ENCODE results near the gene SPAG5.

The SPAG5 gene

GRCh38 chr17:28571361-28572122 is 27.3 kb downstream of the SPAG5 start, which contains the start of gene PIGS:
Gene PIGS, minus strand, starts transcription at chr17:28571524. Its CDS starts 28 bp downstream, at chr17:28571496.
- Histone ChIP-seq H3K27ac (ENCODE audit: low read length) (peak within 1 kb of the TSS; percentile 67), H3K9me3 (ENCODE audit: control insufficient read depth in 2 of 2, low read length in 2 of 2) (no peaks in the 10 kb centered on the region), H3K4me3 (ENCODE audit: low read length in 2 of 2) (peak within 1 kb of the TSS; percentile 88 to 97), H3K36me3 (ENCODE audit: control insufficient read depth in 2 of 2, insufficient read depth in 2 of 2, low read length in 2 of 2) (no peaks in the 10 kb centered on the region), H3K27me3 (ENCODE audit: control insufficient read depth in 1 of 2, insufficient read depth in 2 of 2, low read length in 2 of 2) (no peaks in the 10 kb centered on the region), H3K4me1 (ENCODE audit: control insufficient read depth, insufficient read depth, low read length) (peaks cover 28% of the 10 kb centered on the region), H3K9ac (ENCODE audit: low read length in 2 of 2) (peak within 1 kb of the TSS; percentile 83 to 87)

- Histone ChIP-seq H3K4me1 (ENCODE audit: control insufficient read depth, insufficient read depth, low read length) (peaks cover 28% of the 10 kb centered on the region), H3K27me3 (ENCODE audit: control insufficient read depth in 1 of 2, insufficient read depth in 2 of 2, low read length in 2 of 2) (no peaks in the 10 kb centered on the region), H3K9ac (ENCODE audit: low read length in 2 of 2) (peak overlapping the region; percentile 83 to 87), H3K9me3 (ENCODE audit: control insufficient read depth in 2 of 2, low read length in 2 of 2) (no peaks in the 10 kb centered on the region), H3K4me3 (ENCODE audit: low read length in 2 of 2) (peak overlapping the region; percentile 88 to 97), H3K27ac (ENCODE audit: low read length) (peak overlapping the region; percentile 67), H3K36me3 (ENCODE audit: control insufficient read depth in 2 of 2, insufficient read depth in 2 of 2, low read length in 2 of 2) (no peaks in the 10 kb centered on the region)
These were observed 28.0 kb downstream of the SPAG5 start for GRCh38 chr17:28570716-28571360.

- Histone ChIP-seq H3K27me3 (ENCODE audit: control insufficient read depth in 1 of 2, insufficient read depth in 2 of 2, low read length in 2 of 2) (no peaks in the 10 kb centered on the region), H3K27ac (ENCODE audit: low read length) (no peak overlapping the region), H3K9ac (ENCODE audit: low read length in 2 of 2) (no peak overlapping the region), H3K36me3 (ENCODE audit: control insufficient read depth in 2 of 2, insufficient read depth in 2 of 2, low read length in 2 of 2) (no peaks in the 10 kb centered on the region), H3K4me3 (ENCODE audit: low read length in 2 of 2) (no peak overlapping the region), H3K9me3 (ENCODE audit: control insufficient read depth in 2 of 2, low read length in 2 of 2) (no peaks in the 10 kb centered on the region), H3K4me1 (ENCODE audit: control insufficient read depth, insufficient read depth, low read length) (peaks cover 23% of the 10 kb centered on the region)
These were observed 29.4 kb downstream of the SPAG5 start for GRCh38 chr17:28569446-28569845.

GRCh38 chr17:28567604-28568003 is 31.2 kb downstream of the SPAG5 start:
- peaks cover 4 to 9% of the 10 kb centered on the region in 2 donors for H3K36me3 ChIP-seq (ENCODE audit: control insufficient read depth in 2 of 2, insufficient read depth in 2 of 2, low read length in 2 of 2)

GRCh38 chr17:28563475-28563874 is 35.4 kb downstream of the SPAG5 start:
- H3K4me3 ChIP-seq (ENCODE audit: low read length in 2 of 2): no peak overlapping the region
- peaks cover 4% of the 10 kb centered on the region for H3K4me1 ChIP-seq (ENCODE audit: control insufficient read depth, insufficient read depth, low read length)
- H3K36me3 ChIP-seq (ENCODE audit: control insufficient read depth in 2 of 2, insufficient read depth in 2 of 2, low read length in 2 of 2): peaks cover 20 to 26% of the 10 kb centered on the region in 2 donors
- no peaks in the 10 kb centered on the region for H3K9me3 ChIP-seq (ENCODE audit: control insufficient read depth in 2 of 2, low read length in 2 of 2)
- H3K27me3 ChIP-seq (ENCODE audit: control insufficient read depth in 1 of 2, insufficient read depth in 2 of 2, low read length in 2 of 2): no peaks in the 10 kb centered on the region
- H3K9ac ChIP-seq (ENCODE audit: low read length in 2 of 2): no peak overlapping the region
- H3K27ac ChIP-seq (ENCODE audit: low read length): no peak overlapping the region

More at GRCh38 chr17:28567604-28568003, 31.2 kb downstream of the SPAG5 start:
- H3K4me3 ChIP-seq (ENCODE audit: low read length in 2 of 2): no peak overlapping the region
- H3K9me3 ChIP-seq (ENCODE audit: control insufficient read depth in 2 of 2, low read length in 2 of 2): no peaks in the 10 kb centered on the region
- no peak overlapping the region for H3K27ac ChIP-seq (ENCODE audit: low read length)
- no peak overlapping the region for H3K9ac ChIP-seq (ENCODE audit: low read length in 2 of 2)
- no peaks in the 10 kb centered on the region for H3K27me3 ChIP-seq (ENCODE audit: control insufficient read depth in 1 of 2, insufficient read depth in 2 of 2, low read length in 2 of 2)
- peaks cover 26% of the 10 kb centered on the region for H3K4me1 ChIP-seq (ENCODE audit: control insufficient read depth, insufficient read depth, low read length)

- H3K27ac ChIP-seq (ENCODE audit: low read length): no peak overlapping the region
- H3K36me3 ChIP-seq (ENCODE audit: control insufficient read depth in 2 of 2, insufficient read depth in 2 of 2, low read length in 2 of 2): peaks cover 38 to 49% of the 10 kb centered on the region in 2 donors
- H3K9me3 ChIP-seq (ENCODE audit: control insufficient read depth in 2 of 2, low read length in 2 of 2): no peaks in the 10 kb centered on the region
- H3K9ac ChIP-seq (ENCODE audit: low read length in 2 of 2): no peak overlapping the region
- no peaks in the 10 kb centered on the region for H3K27me3 ChIP-seq (ENCODE audit: control insufficient read depth in 1 of 2, insufficient read depth in 2 of 2, low read length in 2 of 2)
- H3K4me1 ChIP-seq (ENCODE audit: control insufficient read depth, insufficient read depth, low read length): peaks cover 17% of the 10 kb centered on the region
- no peak overlapping the region for H3K4me3 ChIP-seq (ENCODE audit: low read length in 2 of 2)
These were observed 43.8 kb downstream of the SPAG5 start for GRCh38 chr17:28555022-28555421.

GRCh38 chr17:28554565-28554964 is 44.3 kb downstream of the SPAG5 start:
- Histone ChIP-seq H3K27me3 (ENCODE audit: control insufficient read depth in 1 of 2, insufficient read depth in 2 of 2, low read length in 2 of 2) (no peaks in the 10 kb centered on the region), H3K4me1 (ENCODE audit: control insufficient read depth, insufficient read depth, low read length) (peaks cover 17% of the 10 kb centered on the region), H3K27ac (ENCODE audit: low read length) (no peak overlapping the region), H3K4me3 (ENCODE audit: low read length in 2 of 2) (no peak overlapping the region), H3K36me3 (ENCODE audit: control insufficient read depth in 2 of 2, insufficient read depth in 2 of 2, low read length in 2 of 2) (peaks cover 34 to 45% of the 10 kb centered on the region in 2 donors), H3K9me3 (ENCODE audit: control insufficient read depth in 2 of 2, low read length in 2 of 2) (no peaks in the 10 kb centered on the region), H3K9ac (ENCODE audit: low read length in 2 of 2) (no peak overlapping the region)

GRCh38 chr17:28553000-28553505 is 45.8 kb downstream of the SPAG5 start:
- peak overlapping the region in 1 of 2 donors; percentile 47 for H3K9ac ChIP-seq (ENCODE audit: low read length in 2 of 2)
- H3K36me3 ChIP-seq (ENCODE audit: control insufficient read depth in 2 of 2, insufficient read depth in 2 of 2, low read length in 2 of 2): peaks cover 26 to 39% of the 10 kb centered on the region in 2 donors
- peak overlapping the region; percentile 48 to 81 for H3K4me3 ChIP-seq (ENCODE audit: low read length in 2 of 2)
- no peaks in the 10 kb centered on the region for H3K9me3 ChIP-seq (ENCODE audit: control insufficient read depth in 2 of 2, low read length in 2 of 2)
- H3K27ac ChIP-seq (ENCODE audit: low read length): no peak overlapping the region
- H3K4me1 ChIP-seq (ENCODE audit: control insufficient read depth, insufficient read depth, low read length): peaks cover 20% of the 10 kb centered on the region
- no peaks in the 10 kb centered on the region for H3K27me3 ChIP-seq (ENCODE audit: control insufficient read depth in 1 of 2, insufficient read depth in 2 of 2, low read length in 2 of 2)

- Histone ChIP-seq H3K9me3 (ENCODE audit: control insufficient read depth in 2 of 2, low read length in 2 of 2) (no peaks in the 10 kb centered on the region), H3K36me3 (ENCODE audit: control insufficient read depth in 2 of 2, insufficient read depth in 2 of 2, low read length in 2 of 2) (peaks cover 20 to 36% of the 10 kb centered on the region in 2 donors), H3K9ac (ENCODE audit: low read length in 2 of 2) (peak within 1 kb of the TSS; percentile 52 to 64), H3K4me3 (ENCODE audit: low read length in 2 of 2) (peak within 1 kb of the TSS; percentile 74 to 81), H3K27me3 (ENCODE audit: control insufficient read depth in 1 of 2, insufficient read depth in 2 of 2, low read length in 2 of 2) (no peaks in the 10 kb centered on the region), H3K27ac (ENCODE audit: low read length) (peak within 1 kb of the TSS; percentile 37), H3K4me1 (ENCODE audit: control insufficient read depth, insufficient read depth, low read length) (peaks cover 20% of the 10 kb centered on the region)
These were observed 46.4 kb downstream of the SPAG5 start, which contains the start of gene UNC119 for GRCh38 chr17:28552176-28552999. Gene UNC119, minus strand, starts transcription at chr17:28552624. Its CDS starts 67 bp downstream, at chr17:28552557.

Measured in stomach smooth muscle (tissue), 2 donors.